Naive thymus-derived CD4-positive, alpha-beta T cell (primary cell): ENCODE results near the gene GCNA. TPM values are rescaled to one million over a fixed set of nuclear protein-coding genes. Genes with fewer than 3 reads are reported as not detected.
A peak's percentile ranks its signal among the peaks of the same experiment; 100 is the strongest.
"Not testable (repeated sequence)": the region's sequence is repeated elsewhere in the genome, so short reads cannot be mapped to it uniquely, and the experiment has no call there.

Experiments used
- ATAC-seq: fragments of 150-1000 bp; cut with Tn5 transposase; 2 replicates; pipeline ENCODE4 v1.10.0; 2021; ENCODE audit warnings: mild to moderate bottlenecking, moderate library complexity
- CTCF ChIA-PET: fragments of 350-600 bp; sonication (Branson Sonifier 250); formaldehyde crosslinking; loops from one replicate; lab custom pipeline; 2021; ENCODE audit warnings: antibody characterized with exemption; lab: Charles Lee
- POLR2A ChIA-PET: fragments of 350-600 bp; sonication (Branson Sonifier 250); formaldehyde crosslinking; loops from one replicate; lab custom pipeline; 2021; ENCODE audit warnings: antibody characterized with exemption, inconsistent platforms; lab: Charles Lee
- DNase-seq, 9 donors: peaks; one replicate each; pipeline versions ENCODE4 v3.0.0 to v3.0.0-alpha.2; 2020 to 2022; ENCODE audit warnings: mixed read lengths in 1 of 9
- H3K27ac ChIP-seq: one replicate; pipeline ENCODE4 v1.7.0; 2013; ENCODE audit warnings: mild to moderate bottlenecking, low read depth, low read length, moderate library complexity
- H3K27me3 ChIP-seq, 2 donors: one replicate each; pipeline ENCODE4 v1.7.0; 2013; ENCODE audit warnings: low read length in 2 of 2, mild to moderate bottlenecking in 2 of 2, moderate library complexity in 2 of 2; ENCODE audit not compliant: control insufficient read depth in 2 of 2, insufficient read depth in 2 of 2
- H3K36me3 ChIP-seq, 3 experiments: 1 replicate in 2 of 3; 2 replicates in 1 of 3; pipeline ENCODE4 v1.7.0; 2013; ENCODE audit warnings: low read length in 3 of 3, mild to moderate bottlenecking in 3 of 3, moderate library complexity in 1 of 3; ENCODE audit not compliant: insufficient read depth in 3 of 3, control insufficient read depth in 2 of 3
- H3K4me1 ChIP-seq, 2 donors: one replicate each; pipeline ENCODE4 v1.7.0; 2013; ENCODE audit warnings: low read length in 2 of 2, mild to moderate bottlenecking in 2 of 2, moderate library complexity in 1 of 2; ENCODE audit not compliant: control insufficient read depth in 2 of 2, insufficient read depth in 2 of 2
- H3K4me3 ChIP-seq: 2 replicates; pipeline ENCODE4 v1.7.0; 2013; ENCODE audit warnings: mild to moderate bottlenecking, low read length
- H3K9me3 ChIP-seq, 3 experiments: 1 replicate in 2 of 3; 2 replicates in 1 of 3; pipeline ENCODE4 v1.7.0; 2013; ENCODE audit warnings: low read length in 3 of 3; ENCODE audit not compliant: control insufficient read depth in 2 of 3
- H3K27ac Mint-ChIP-seq, 9 donors: one replicate each; pipeline ENCODE4 v1.8.0; 2020 to 2022; ENCODE audit warnings: mixed read lengths in 9 of 9, mild to moderate bottlenecking in 8 of 9, moderate library complexity in 5 of 9, inconsistent platforms in 2 of 9
- H3K27me3 Mint-ChIP-seq, 5 donors: one replicate each; pipeline ENCODE4 v1.8.0; 2021 to 2022; ENCODE audit warnings: mixed read lengths in 5 of 5, mild to moderate bottlenecking in 1 of 5
- H3K36me3 Mint-ChIP-seq, 5 donors: one replicate each; pipeline ENCODE4 v1.8.0; 2020 to 2022; ENCODE audit warnings: mixed read lengths in 5 of 5, mild to moderate bottlenecking in 3 of 5, inconsistent platforms in 1 of 5
- H3K4me1 Mint-ChIP-seq, 7 donors: one replicate each; pipeline ENCODE4 v1.8.0; 2020 to 2022; ENCODE audit warnings: mixed read lengths in 7 of 7, mild to moderate bottlenecking in 3 of 7, inconsistent platforms in 1 of 7
- H3K4me3 Mint-ChIP-seq, 10 donors: one replicate each; pipeline ENCODE4 v1.8.0; 2020 to 2022; ENCODE audit warnings: mild to moderate bottlenecking in 10 of 10, mixed read lengths in 10 of 10, moderate library complexity in 6 of 10, inconsistent platforms in 2 of 10
- H3K9me3 Mint-ChIP-seq, 11 donors: one replicate each; pipeline ENCODE4 v1.8.0; 2020 to 2022; ENCODE audit warnings: mixed read lengths in 11 of 11, mild to moderate bottlenecking in 4 of 11, inconsistent platforms in 1 of 11, moderate library complexity in 1 of 11
- intact Hi-C, 2 donors: fragments of 100-400 bp; cut with micrococcal nuclease; formaldehyde crosslinking; loops; one replicate each; pipeline ENCODE4 v1.15.1; 2023
- polyA plus RNA-seq, 2 donors: library from polyadenylated mRNA; unstranded; fragments of 300-500 nt; fragmentation: Illumina TruSeq; gene quantifications; one replicate each; pipeline ENCODE4 v1.2.3, GENCODE V29; 2021
- total RNA-seq, 6 experiments: library from RNA in 5 of 6; stranded (reverse) in 5 of 6; gene quantifications; 1 replicate in 5 of 6; 2 replicates in 1 of 6; pipeline ENCODE4 v1.2.3 and lab custom pipeline; 2021 to 2026

GCNA gene
- total and polyA plus RNA-seq, 7 experiments from 2014 or later = 0.08 to 14.7 (median 2.8) TPM

GRCh38 chrX:71659342-71659741 lies 81.1 kb downstream of the GCNA start:
- Mint-ChIP-seq H3K9me3 (peaks cover 0 to 6% (median 0%) of the 10 kb centered on the region in 11 donors), H3K27me3 (peaks cover 0 to 11% (median 0%) of the 10 kb centered on the region in 5 donors), H3K36me3 (no peaks in the 10 kb centered on the region), H3K4me3 (no peak overlapping the region), H3K27ac (no peak overlapping the region), H3K4me1 (peaks cover 6 to 24% (median 13%) of the 10 kb centered on the region in 7 donors)
- Histone ChIP-seq H3K9me3 (no peaks in the 10 kb centered on the region), H3K36me3 (no peaks in the 10 kb centered on the region), H3K27me3 (no peaks in the 10 kb centered on the region), H3K4me3 (no peak overlapping the region), H3K27ac (no peak overlapping the region), H3K4me1 (peaks cover 3 to 5% of the 10 kb centered on the region in 2 donors)
- ChIA-PET CTCF (no interaction called here), POLR2A (no interaction called here)
- intact Hi-C loops = no loop called here
- ATAC-seq (no peak), DNase-seq (no peak)

- POLR2A ChIA-PET = no interaction called here
- Mint-ChIP-seq H3K4me1 (peaks cover 6 to 24% (median 13%) of the 10 kb centered on the region in 7 donors), H3K36me3 (no peaks in the 10 kb centered on the region), H3K27me3 (peaks cover 0 to 10% (median 0%) of the 10 kb centered on the region in 5 donors), H3K9me3 (peaks cover 0 to 6% (median 0%) of the 10 kb centered on the region in 11 donors), H3K27ac (no peak overlapping the region), H3K4me3 (no peak overlapping the region)
- Histone ChIP-seq H3K9me3 (no peaks in the 10 kb centered on the region), H3K36me3 (no peaks in the 10 kb centered on the region), H3K27me3 (no peaks in the 10 kb centered on the region), H3K4me3 (no peak overlapping the region), H3K4me1 (peaks cover 3 to 5% of the 10 kb centered on the region in 2 donors), H3K27ac (no peak overlapping the region)
- ATAC-seq (no peak), DNase-seq (no peak)
- intact Hi-C loops = no loop called here
- CTCF ChIA-PET = no interaction called here
These were observed 81.7 kb downstream of the GCNA start for GRCh38 chrX:71659959-71660358.

- CTCF ChIA-PET = no interaction called here
- POLR2A ChIA-PET = no interaction called here
- Mint-ChIP-seq H3K27me3 (peaks cover 0 to 5% (median 0%) of the 10 kb centered on the region in 5 donors), H3K27ac (peak overlapping the region in 1 of 9 donors; percentile 44), H3K4me3 (no peak overlapping the region), H3K36me3 (no peaks in the 10 kb centered on the region), H3K4me1 (peaks cover 6 to 24% (median 13%) of the 10 kb centered on the region in 7 donors), H3K9me3 (peaks cover 0 to 6% (median 0%) of the 10 kb centered on the region in 11 donors)
- ATAC-seq = no peak
- no peak for DNase-seq
- Histone ChIP-seq H3K27ac (no peak overlapping the region), H3K36me3 (no peaks in the 10 kb centered on the region), H3K27me3 (no peaks in the 10 kb centered on the region), H3K4me3 (no peak overlapping the region), H3K9me3 (no peaks in the 10 kb centered on the region), H3K4me1 (peaks cover 3 to 5% of the 10 kb centered on the region in 2 donors)
- intact Hi-C loops = no loop called here
These were observed 82.6 kb downstream of the GCNA start for GRCh38 chrX:71660562-71661416.

- intact Hi-C loops = no loop called here
- ATAC-seq = no peak
- Histone ChIP-seq H3K4me3 (no peak overlapping the region), H3K27ac (no peak overlapping the region), H3K27me3 (no peaks in the 10 kb centered on the region), H3K4me1 (peaks cover 3 to 5% of the 10 kb centered on the region in 2 donors), H3K36me3 (no peaks in the 10 kb centered on the region), H3K9me3 (no peaks in the 10 kb centered on the region)
- no peaks in the 10 kb centered on the region for H3K36me3 Mint-ChIP-seq
- ChIA-PET POLR2A (no interaction called here), CTCF (interaction anchor here (1.7 kb wide), 1 partner anchor 10 kb away, joined by 5 read pairs; no protein-coding TSS in a partner anchor)
- DNase-seq = no peak
- H3K9me3 Mint-ChIP-seq = peaks cover 0 to 1% (median 0%) of the 10 kb centered on the region in 11 donors
- peaks cover 6 to 18% (median 13%) of the 10 kb centered on the region in 7 donors for H3K4me1 Mint-ChIP-seq
- no peaks in the 10 kb centered on the region for H3K27me3 Mint-ChIP-seq
- peak overlapping the region in 2 of 10 donors; percentile 57 to 59 for H3K4me3 Mint-ChIP-seq
- H3K27ac Mint-ChIP-seq = peak overlapping the region in 1 of 9 donors; percentile 44
These were observed 83.7 kb downstream of the GCNA start for GRCh38 chrX:71661919-71662318.

GRCh38 chrX:71662654-71663053 lies 84.4 kb downstream of the GCNA start:
- DNase-seq, H3K9me3 ChIP-seq, H3K4me1 ChIP-seq, H3K27me3 ChIP-seq, H3K27me3 Mint-ChIP-seq, intact Hi-C loops, H3K9me3 Mint-ChIP-seq, POLR2A ChIA-PET, H3K36me3 ChIP-seq, H3K36me3 Mint-ChIP-seq, H3K27ac ChIP-seq, H3K4me3 ChIP-seq: not testable (repeated sequence)
- peak overlapping the region; percentile 7 to 80 (median 57) for H3K4me3 Mint-ChIP-seq
- CTCF ChIA-PET = interaction anchor here (1.7 kb wide), 1 partner anchor 10 kb away, joined by 5 read pairs; no protein-coding TSS in a partner anchor
- peak overlapping the region in 8 of 9 donors; percentile 24 to 89 (median 47) for H3K27ac Mint-ChIP-seq
- ATAC-seq = peak; percentile 12
- H3K4me1 Mint-ChIP-seq = peaks cover 6 to 18% (median 13%) of the 10 kb centered on the region in 7 donors
